ENCODE measurements around the gene ZSWIM9.
"Not testable (repeated sequence)": the region's sequence is repeated elsewhere in the genome, so short reads cannot be mapped to it uniquely, and the experiment has no call there.

Gene ZSWIM9

GRCh38 chr19:48237057-48237456 lies 66.6 kb downstream of the ZSWIM9 start:
- no peaks in the 10 kb centered on the region for H4K20me1 ChIP-seq (ENCODE audit: low read depth, low read length)
- H3K27me3 ChIP-seq (ENCODE audit: low read length) = no peaks in the 10 kb centered on the region
- H3K27ac ChIP-seq (ENCODE audit: low read depth, low read length) = no peak overlapping the region
- no peak for TF ChIP-seq EZH2phosphoT487 (conservative IDR thresholded peaks at IDR 0.05; ENCODE audit: low read length)
- no peak for TF ChIP-seq CTCF (IDR thresholded peaks at IDR 0.05; ENCODE audit: insufficient read depth, low read length, poor library complexity, severe bottlenecking)
- H3K4me2 ChIP-seq (ENCODE audit: low read depth, low read length, poor library complexity, severe bottlenecking) = no peak overlapping the region
- no peaks in the 10 kb centered on the region for H3K36me3 ChIP-seq (ENCODE audit: low read length)
- no peak overlapping the region for H3K9ac ChIP-seq (ENCODE audit: low read length)
- H3K9me2 ChIP-seq (replicated peaks; ENCODE audit: insufficient read depth, low read length) = no peaks in the 10 kb centered on the region
- H3K79me2 ChIP-seq (ENCODE audit: insufficient read depth, low read length) = no peaks in the 10 kb centered on the region
- H2AFZ ChIP-seq (ENCODE audit: low read depth, low read length, severe bottlenecking) = no peak overlapping the region
- no peaks in the 10 kb centered on the region for H3K9me3 ChIP-seq (ENCODE audit: insufficient read depth, low read length)
- no peaks in the 10 kb centered on the region for H3F3A ChIP-seq (ENCODE audit: insufficient read depth)
- no peak overlapping the region for H3K4me3 ChIP-seq (ENCODE audit: insufficient read depth, low read length, poor library complexity, severe bottlenecking)

GRCh38 chr19:48239120-48239519 lies 68.6 kb downstream of the ZSWIM9 start:
- no peak overlapping the region for H3K27ac ChIP-seq (ENCODE audit: low read depth, low read length)
- H3K27me3 ChIP-seq (ENCODE audit: low read length) = no peaks in the 10 kb centered on the region
- H3F3A ChIP-seq (ENCODE audit: insufficient read depth) = no peaks in the 10 kb centered on the region
- H3K79me2 ChIP-seq (ENCODE audit: insufficient read depth, low read length) = no peaks in the 10 kb centered on the region; the same call in 1 of the 2 replicates
- no peaks in the 10 kb centered on the region for H3K9me2 ChIP-seq (replicated peaks; ENCODE audit: insufficient read depth, low read length)
- no peak overlapping the region for H2AFZ ChIP-seq (ENCODE audit: low read depth, low read length, severe bottlenecking)
- H3K4me3 ChIP-seq (ENCODE audit: insufficient read depth, low read length, poor library complexity, severe bottlenecking) = no peak overlapping the region
- H3K9ac ChIP-seq (ENCODE audit: low read length) = no peak overlapping the region
- no peak for TF ChIP-seq CTCF (IDR thresholded peaks at IDR 0.05; ENCODE audit: insufficient read depth, low read length, poor library complexity, severe bottlenecking)
- TF ChIP-seq EZH2phosphoT487 (conservative IDR thresholded peaks at IDR 0.05; ENCODE audit: low read length) = no peak
- H4K20me1 ChIP-seq (ENCODE audit: low read depth, low read length) = no peaks in the 10 kb centered on the region
- no peaks in the 10 kb centered on the region for H3K36me3 ChIP-seq (ENCODE audit: low read length)
- H3K4me2 ChIP-seq (ENCODE audit: low read depth, low read length, poor library complexity, severe bottlenecking) = no peak overlapping the region
- no peaks in the 10 kb centered on the region for H3K9me3 ChIP-seq (ENCODE audit: insufficient read depth, low read length)

- Histone ChIP-seq H3K27ac (ENCODE audit: low read depth, low read length) (no peak overlapping the region), H3K9me3 (ENCODE audit: insufficient read depth, low read length) (no peaks in the 10 kb centered on the region), H3F3A (ENCODE audit: insufficient read depth) (no peaks in the 10 kb centered on the region), H3K79me2 (ENCODE audit: insufficient read depth, low read length) (peaks cover 2% of the 10 kb centered on the region; the same call in 1 of the 2 replicates), H3K4me2 (ENCODE audit: low read depth, low read length, poor library complexity, severe bottlenecking) (no peak overlapping the region), H4K20me1 (ENCODE audit: low read depth, low read length) (no peaks in the 10 kb centered on the region), H3K4me3 (ENCODE audit: insufficient read depth, low read length, poor library complexity, severe bottlenecking) (no peak overlapping the region), H3K27me3 (ENCODE audit: low read length) (no peaks in the 10 kb centered on the region), H3K36me3 (ENCODE audit: low read length) (no peaks in the 10 kb centered on the region), H3K9ac (ENCODE audit: low read length) (no peak overlapping the region), H2AFZ (ENCODE audit: low read depth, low read length, severe bottlenecking) (no peak overlapping the region), H3K9me2 (replicated peaks; ENCODE audit: insufficient read depth, low read length) (no peaks in the 10 kb centered on the region)
- TF ChIP-seq EZH2phosphoT487 (conservative IDR thresholded peaks at IDR 0.05; ENCODE audit: low read length) (no peak), CTCF (IDR thresholded peaks at IDR 0.05; ENCODE audit: insufficient read depth, low read length, poor library complexity, severe bottlenecking) (no peak)
Measured at GRCh38 chr19:48239582-48240141, 69.2 kb downstream of the ZSWIM9 start.

GRCh38 chr19:48241771-48242170 lies 71.3 kb downstream of the ZSWIM9 start:
- not testable (repeated sequence) for H3K36me3 ChIP-seq (ENCODE audit: low read length); H3K9me2 ChIP-seq (replicated peaks; ENCODE audit: insufficient read depth, low read length); H3K4me2 ChIP-seq (ENCODE audit: low read depth, low read length, poor library complexity, severe bottlenecking); H3K27ac ChIP-seq (ENCODE audit: low read depth, low read length); H2AFZ ChIP-seq (ENCODE audit: low read depth, low read length, severe bottlenecking); H4K20me1 ChIP-seq (ENCODE audit: low read depth, low read length); H3K9ac ChIP-seq (ENCODE audit: low read length); H3K4me3 ChIP-seq (ENCODE audit: insufficient read depth, low read length, poor library complexity, severe bottlenecking); H3K9me3 ChIP-seq (ENCODE audit: insufficient read depth, low read length); H3F3A ChIP-seq (ENCODE audit: insufficient read depth); H3K27me3 ChIP-seq (ENCODE audit: low read length)
- H3K79me2 ChIP-seq (ENCODE audit: insufficient read depth, low read length) = peaks cover 11% of the 10 kb centered on the region
